DND-41 (cell line): ENCODE measurements around the gene RASGRF1.

Source experiments
- ATAC-seq: fragments of 200-7000 bp; cut with Tn5 transposase; 3 replicates; pipeline ENCODE4 v1.9.1; 2021; ENCODE audit warnings: low read depth; ENCODE audit not compliant: insufficient read depth
- DNase-seq: peaks from one replicate; pipeline ENCODE4 v3.0.0-alpha.2; 2020
- H2AFZ ChIP-seq: 2 replicates; pipeline ENCODE4 v1.6.0; 2012; ENCODE audit warnings: low read depth, low read length
- H3K27ac ChIP-seq: 2 replicates; pipeline ENCODE4 v1.5.1; 2012; ENCODE audit warnings: low read length, inconsistent platforms
- H3K27me3 ChIP-seq: fragments of 200-600 bp; sonication (generic); 2 replicates; pipeline ENCODE4 v1.6.0; 2012; ENCODE audit warnings: low read length, mild to moderate bottlenecking, inconsistent platforms; ENCODE audit not compliant: insufficient read depth, poor library complexity
- H3K36me3 ChIP-seq: 2 replicates; pipeline ENCODE4 v1.5.1; 2012; ENCODE audit warnings: low read length, inconsistent platforms; ENCODE audit not compliant: insufficient read depth
- H3K4me1 ChIP-seq: 2 replicates; pipeline ENCODE4 v1.5.1; 2012; ENCODE audit warnings: mild to moderate bottlenecking, low read length; ENCODE audit not compliant: insufficient read depth
- H3K4me2 ChIP-seq: 2 replicates; pipeline ENCODE4 v1.6.0; 2012; ENCODE audit warnings: mild to moderate bottlenecking, moderate library complexity, low read length, inconsistent platforms; ENCODE audit not compliant: insufficient read depth
- H3K4me3 ChIP-seq, 2 experiments: fragments of 200-600 bp in 1 of 2; shearing (Covaris generic) in 1 of 2; 2 replicates each; pipeline ENCODE4 v1.5.1; 2012 to 2016; ENCODE audit warnings: inconsistent platforms in 2 of 2, low read length in 2 of 2, mild to moderate bottlenecking in 2 of 2, low read depth in 1 of 2, moderate library complexity in 1 of 2
- H3K79me2 ChIP-seq: 2 replicates; pipeline ENCODE4 v1.6.0; 2012; ENCODE audit warnings: low read length, inconsistent platforms; ENCODE audit not compliant: insufficient read depth
- H3K9ac ChIP-seq: 2 replicates; pipeline ENCODE4 v1.6.0; 2012; ENCODE audit warnings: low read depth, mild to moderate bottlenecking, inconsistent platforms, low read length, moderate library complexity
- H3K9me3 ChIP-seq: 2 replicates; pipeline ENCODE4 v1.5.1; 2012; ENCODE audit warnings: low read length, moderate library complexity, mild to moderate bottlenecking, inconsistent platforms; ENCODE audit not compliant: insufficient read depth, severe bottlenecking
- H4K20me1 ChIP-seq: 2 replicates; pipeline ENCODE4 v1.6.0; 2012; ENCODE audit warnings: low read length; ENCODE audit not compliant: insufficient read depth
- EZH2 ChIP-seq: IDR thresholded peaks from 3 replicates; pipeline ENCODE4 v1.6.1; 2012; ENCODE audit warnings: borderline replicate concordance, low read depth, mild to moderate bottlenecking, moderate library complexity, low read length, inconsistent platforms; ENCODE audit not compliant: severe bottlenecking
- TF ChIP-seq, protein P1 (sequence below): IDR thresholded peaks from 2 replicates; pipeline ENCODE4 v1.5.1; 2012; ENCODE audit warnings: borderline replicate concordance, low read length, moderate library complexity, mild to moderate bottlenecking; ENCODE audit not compliant: poor library complexity, severe bottlenecking; ENCODE audit errors: extremely low read depth

RASGRF1 gene

DNA sequence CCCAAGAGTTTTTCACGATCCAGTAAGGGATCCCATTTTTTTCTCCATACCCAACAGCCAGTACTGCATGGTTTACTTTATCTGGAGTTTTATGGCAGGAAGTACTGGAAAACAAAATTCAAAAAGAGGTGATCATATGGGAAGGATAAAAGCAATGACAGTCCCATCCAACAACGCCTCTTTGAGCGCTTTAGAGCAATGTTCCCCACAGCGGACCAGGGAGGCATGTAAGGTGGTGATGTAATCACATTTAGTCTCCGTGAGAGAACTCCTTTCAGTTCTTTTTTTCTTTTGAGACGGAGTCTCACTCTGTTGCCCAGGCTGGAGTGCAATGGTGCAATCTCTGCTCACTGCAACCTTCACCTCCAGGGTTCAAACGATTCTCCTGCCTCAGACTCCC, 167.6 kb downstream of the RASGRF1 start:
- H3K4me1 ChIP-seq = no peaks in the 10 kb centered on the region
- H3K9ac ChIP-seq = no peak overlapping the region
- H2AFZ ChIP-seq = no peak overlapping the region
- H3K27ac ChIP-seq = no peak overlapping the region
- H3K4me2 ChIP-seq = no peak overlapping the region
- peaks cover 44% of the 10 kb centered on the region for H3K36me3 ChIP-seq
- TF ChIP-seq EZH2 = no peak
- TF ChIP-seq, protein P1, sequence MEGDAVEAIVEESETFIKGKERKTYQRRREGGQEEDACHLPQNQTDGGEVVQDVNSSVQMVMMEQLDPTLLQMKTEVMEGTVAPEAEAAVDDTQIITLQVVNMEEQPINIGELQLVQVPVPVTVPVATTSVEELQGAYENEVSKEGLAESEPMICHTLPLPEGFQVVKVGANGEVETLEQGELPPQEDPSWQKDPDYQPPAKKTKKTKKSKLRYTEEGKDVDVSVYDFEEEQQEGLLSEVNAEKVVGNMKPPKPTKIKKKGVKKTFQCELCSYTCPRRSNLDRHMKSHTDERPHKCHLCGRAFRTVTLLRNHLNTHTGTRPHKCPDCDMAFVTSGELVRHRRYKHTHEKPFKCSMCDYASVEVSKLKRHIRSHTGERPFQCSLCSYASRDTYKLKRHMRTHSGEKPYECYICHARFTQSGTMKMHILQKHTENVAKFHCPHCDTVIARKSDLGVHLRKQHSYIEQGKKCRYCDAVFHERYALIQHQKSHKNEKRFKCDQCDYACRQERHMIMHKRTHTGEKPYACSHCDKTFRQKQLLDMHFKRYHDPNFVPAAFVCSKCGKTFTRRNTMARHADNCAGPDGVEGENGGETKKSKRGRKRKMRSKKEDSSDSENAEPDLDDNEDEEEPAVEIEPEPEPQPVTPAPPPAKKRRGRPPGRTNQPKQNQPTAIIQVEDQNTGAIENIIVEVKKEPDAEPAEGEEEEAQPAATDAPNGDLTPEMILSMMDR = no peak
- H3K27me3 ChIP-seq = no peaks in the 10 kb centered on the region
- H4K20me1 ChIP-seq = no peaks in the 10 kb centered on the region; the same call in 1 of the 2 replicates
- H3K9me3 ChIP-seq = no peaks in the 10 kb centered on the region
- H3K4me3 ChIP-seq = no peak overlapping the region
- ATAC-seq (no peak), DNase-seq (no peak)
- no peaks in the 10 kb centered on the region for H3K79me2 ChIP-seq

DNA sequence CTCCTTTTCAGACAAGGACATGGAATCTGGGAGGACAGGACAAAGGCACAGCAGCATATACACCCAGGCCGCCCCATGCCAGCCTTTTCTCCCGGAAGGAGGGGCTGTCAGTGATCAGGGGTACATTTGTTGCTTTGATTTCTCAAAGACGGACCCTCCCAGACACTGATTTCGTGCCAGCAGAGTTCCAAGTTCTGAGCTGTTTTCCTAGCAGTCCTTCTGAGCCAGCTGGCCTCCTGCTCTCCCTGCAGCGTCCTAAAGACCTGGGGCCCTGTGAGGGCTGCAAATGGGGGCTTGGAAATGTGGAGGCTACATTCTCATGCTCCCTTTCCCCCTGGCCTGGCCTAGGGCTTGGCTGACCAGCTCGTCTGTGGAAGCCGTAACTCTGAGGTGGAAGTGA, 168.1 kb downstream of the RASGRF1 start:
- ATAC-seq (no peak), DNase-seq (no peak)
- H3K9me3 ChIP-seq = no peaks in the 10 kb centered on the region
- H3K4me2 ChIP-seq = no peak overlapping the region
- no peak for TF ChIP-seq EZH2
- TF ChIP-seq, protein P1 = no peak
- H3K36me3 ChIP-seq = peaks cover 47% of the 10 kb centered on the region
- H3K4me3 ChIP-seq = no peak overlapping the region
- no peak overlapping the region for H3K9ac ChIP-seq
- H4K20me1 ChIP-seq = no peaks in the 10 kb centered on the region; the same call in 1 of the 2 replicates
- no peaks in the 10 kb centered on the region for H3K27me3 ChIP-seq
- H3K79me2 ChIP-seq = no peaks in the 10 kb centered on the region
- no peaks in the 10 kb centered on the region for H3K4me1 ChIP-seq
- no peak overlapping the region for H2AFZ ChIP-seq
- no peak overlapping the region for H3K27ac ChIP-seq

DNA sequence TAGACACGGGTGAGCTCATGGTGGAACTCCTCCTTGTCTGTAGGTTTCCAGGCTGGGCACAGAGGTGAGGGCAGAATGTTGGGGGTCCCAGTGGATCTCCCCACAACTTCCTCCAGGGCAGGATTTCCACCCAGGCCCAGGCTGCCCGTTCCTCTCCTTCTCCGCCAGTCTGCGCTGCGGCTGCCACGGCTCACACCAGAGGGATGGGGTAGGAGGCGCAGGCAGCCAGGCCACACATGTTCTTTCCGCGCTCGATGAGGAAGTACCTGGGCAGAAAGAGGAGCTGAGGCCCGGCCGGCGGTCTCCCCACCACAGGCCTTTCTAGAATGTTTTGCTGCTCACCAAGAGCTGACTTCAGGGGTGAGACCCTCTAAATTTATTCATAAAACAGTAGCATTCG, 168.6 kb downstream of the RASGRF1 start:
- no peaks in the 10 kb centered on the region; the same call in 1 of the 2 replicates for H4K20me1 ChIP-seq
- no peaks in the 10 kb centered on the region for H3K79me2 ChIP-seq
- H2AFZ ChIP-seq = no peak overlapping the region
- no peak overlapping the region for H3K9ac ChIP-seq
- DNase-seq (no peak), ATAC-seq (no peak)
- no peaks in the 10 kb centered on the region for H3K9me3 ChIP-seq
- H3K27ac ChIP-seq = no peak overlapping the region
- no peak overlapping the region for H3K4me3 ChIP-seq
- H3K4me1 ChIP-seq = no peaks in the 10 kb centered on the region
- H3K27me3 ChIP-seq = no peaks in the 10 kb centered on the region
- no peak overlapping the region for H3K4me2 ChIP-seq
- H3K36me3 ChIP-seq = peaks cover 44% of the 10 kb centered on the region
- no peak for TF ChIP-seq EZH2
- TF ChIP-seq, protein P1 = no peak

DNA sequence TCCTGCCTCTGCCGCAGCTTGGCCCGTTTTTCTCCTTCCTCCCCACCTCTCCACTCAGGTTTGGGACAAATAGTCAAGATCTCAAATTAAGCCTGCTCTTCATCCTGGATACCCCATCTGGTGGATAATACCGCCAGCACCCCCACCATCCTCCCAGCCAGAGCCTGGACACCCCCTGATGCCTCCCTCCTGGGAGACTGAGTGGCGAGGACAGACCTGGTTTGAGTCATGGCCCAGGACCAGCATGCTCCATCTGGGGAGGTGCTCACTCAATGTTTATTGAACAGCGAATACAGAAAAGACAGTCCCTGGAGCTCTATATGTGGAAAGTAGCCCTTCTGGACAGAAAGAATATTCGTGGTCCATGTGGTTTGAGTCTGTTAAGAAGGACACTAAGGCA, 169.1 kb downstream of the RASGRF1 start:
- no peak overlapping the region for H3K27ac ChIP-seq
- no peaks in the 10 kb centered on the region for H3K4me1 ChIP-seq
- H3K9ac ChIP-seq = no peak overlapping the region
- H3K79me2 ChIP-seq = no peaks in the 10 kb centered on the region
- no peak overlapping the region for H3K4me3 ChIP-seq
- no peak for DNase-seq
- peaks cover 46% of the 10 kb centered on the region for H3K36me3 ChIP-seq
- H2AFZ ChIP-seq = no peak overlapping the region
- H3K27me3 ChIP-seq = no peaks in the 10 kb centered on the region
- H4K20me1 ChIP-seq = no peaks in the 10 kb centered on the region; the same call in 1 of the 2 replicates
- H3K9me3 ChIP-seq = no peaks in the 10 kb centered on the region
- TF ChIP-seq, protein P1 = no peak
- no peak for TF ChIP-seq EZH2
- no peak for ATAC-seq
- H3K4me2 ChIP-seq = no peak overlapping the region
